IPS-11a (cell line): ENCODE results near the gene HNRNPL.
"Not testable (repeated sequence)": the region's sequence is repeated elsewhere in the genome, so short reads cannot be mapped to it uniquely, and the experiment has no call there.

Experiments
- H3K4me3 ChIP-seq: one replicate; pipeline ENCODE4 v1.5.1; 2013; ENCODE audit warnings: low read depth, low read length, control low read depth

The HNRNPL gene

GRCh38 chr19:38849860-38850435, at the start of gene HNRNPL:
Gene HNRNPL (minus strand): TSS chr19:38849986. CDS start chr19:38849966, 20 bp downstream.
- peak within 1 kb of the TSS; percentile 93 for H3K4me3 ChIP-seq

GRCh38 chr19:38898788-38899446, 49.1 kb upstream of the HNRNPL start:
- H3K4me3 ChIP-seq: peak overlapping the region; percentile 78

GRCh38 chr19:38894968-38895367, 45.2 kb upstream of the HNRNPL start:
- H3K4me3 ChIP-seq: no peak overlapping the region

GRCh38 chr19:38893341-38893771, 43.6 kb upstream of the HNRNPL start:
- no peak overlapping the region for H3K4me3 ChIP-seq

- no peak overlapping the region for H3K4me3 ChIP-seq
Measured at GRCh38 chr19:38892841-38893240, 43.1 kb upstream of the HNRNPL start.

- no peak overlapping the region for H3K4me3 ChIP-seq
Measured at GRCh38 chr19:38891771-38892170, 42.0 kb upstream of the HNRNPL start.

- no peak overlapping the region for H3K4me3 ChIP-seq
Measured at GRCh38 chr19:38890686-38891085, 40.9 kb upstream of the HNRNPL start.

GRCh38 chr19:38889803-38890202, 40.0 kb upstream of the HNRNPL start:
- no peak overlapping the region for H3K4me3 ChIP-seq

- no peak overlapping the region for H3K4me3 ChIP-seq
Measured at GRCh38 chr19:38888876-38889275, 39.1 kb upstream of the HNRNPL start.

- not testable (repeated sequence) for H3K4me3 ChIP-seq
Measured at GRCh38 chr19:38884691-38885090, 34.9 kb upstream of the HNRNPL start.

GRCh38 chr19:38883286-38883685, 33.5 kb upstream of the HNRNPL start:
- no peak overlapping the region for H3K4me3 ChIP-seq

- H3K4me3 ChIP-seq: no peak overlapping the region
Measured at GRCh38 chr19:38880882-38881609, 31.3 kb upstream of the HNRNPL start.

- no peak overlapping the region for H3K4me3 ChIP-seq
Measured at GRCh38 chr19:38880076-38880881, 30.5 kb upstream of the HNRNPL start.

GRCh38 chr19:38879400-38879751, 29.6 kb upstream of the HNRNPL start:
- no peak overlapping the region for H3K4me3 ChIP-seq

GRCh38 chr19:38878575-38879399, 29.0 kb upstream of the HNRNPL start:
- no peak overlapping the region for H3K4me3 ChIP-seq

- no peak within 1 kb of the TSS for H3K4me3 ChIP-seq
Measured at GRCh38 chr19:38877781-38878574, 28.2 kb upstream of the HNRNPL start, which contains the start of gene RINL. Gene RINL (minus strand): TSS chr19:38878275. CDS start chr19:38876742, 1,533 bp downstream.

GRCh38 chr19:38875656-38876395, 26.0 kb upstream of the HNRNPL start:
- H3K4me3 ChIP-seq: no peak overlapping the region

GRCh38 chr19:38873400-38873799, 23.6 kb upstream of the HNRNPL start:
- not testable (repeated sequence) for H3K4me3 ChIP-seq

- no peak overlapping the region for H3K4me3 ChIP-seq
Measured at GRCh38 chr19:38870612-38871011, 20.8 kb upstream of the HNRNPL start.
